ENCODE measurements around the gene GPRIN2.
"Not testable (repeated sequence)": the region's sequence is repeated elsewhere in the genome, so short reads cannot be mapped to it uniquely, and the experiment has no call there.

Gene GPRIN2

GRCh38 chr10:46516660-46517416, 39.6 kb downstream of the GPRIN2 start:
- DNase-seq = no peak

DNA sequence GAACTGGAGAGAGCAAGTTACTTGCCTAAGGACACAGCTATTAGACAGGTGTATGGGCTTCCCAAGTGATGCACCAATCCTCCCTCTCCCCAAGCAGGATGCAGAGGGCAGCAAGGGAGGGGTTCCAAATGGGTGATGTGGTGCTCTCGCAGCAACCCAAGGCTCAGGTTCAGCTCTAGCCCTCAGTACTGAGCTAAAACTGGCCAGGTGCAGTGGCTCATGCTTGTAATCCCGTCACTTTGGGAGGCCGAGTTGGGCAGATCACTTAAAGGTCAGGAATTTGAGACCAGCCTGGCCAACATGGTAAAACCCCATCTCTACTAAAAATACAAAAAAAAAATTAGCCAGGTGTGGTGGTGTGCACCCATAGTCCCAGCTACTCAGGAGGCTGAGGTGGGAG, 40.7 kb downstream of the GPRIN2 start:
- no peak for DNase-seq

DNA sequence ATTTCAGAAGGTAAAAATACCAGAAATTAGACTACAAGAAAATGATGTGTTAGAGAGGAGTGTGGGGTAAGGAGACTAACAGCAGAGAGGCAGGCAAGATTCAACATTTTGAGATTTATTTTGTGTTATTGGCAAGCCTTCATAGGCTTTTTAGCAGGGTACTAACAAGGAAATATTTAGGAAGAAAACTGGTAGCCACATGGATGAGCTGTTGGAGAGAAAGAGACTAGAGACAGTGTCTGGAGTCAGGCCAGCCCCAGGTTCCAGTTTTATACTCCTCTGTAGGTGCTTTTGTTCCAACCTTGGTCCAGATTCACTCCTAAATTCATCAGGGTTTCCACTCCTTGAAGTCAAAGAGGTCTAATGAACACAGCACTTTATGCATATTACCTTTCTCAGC, 41.1 kb downstream of the GPRIN2 start:
- no peak for DNase-seq

- DNase-seq = no peak
Observed at GRCh38 chr10:46514899-46515298, 41.6 kb downstream of the GPRIN2 start.

GRCh38 chr10:46514431-46514861, 42.0 kb downstream of the GPRIN2 start:
- DNase-seq = no peak

- not testable (repeated sequence) for DNase-seq
Observed at GRCh38 chr10:46513333-46513732, 43.1 kb downstream of the GPRIN2 start.

DNA sequence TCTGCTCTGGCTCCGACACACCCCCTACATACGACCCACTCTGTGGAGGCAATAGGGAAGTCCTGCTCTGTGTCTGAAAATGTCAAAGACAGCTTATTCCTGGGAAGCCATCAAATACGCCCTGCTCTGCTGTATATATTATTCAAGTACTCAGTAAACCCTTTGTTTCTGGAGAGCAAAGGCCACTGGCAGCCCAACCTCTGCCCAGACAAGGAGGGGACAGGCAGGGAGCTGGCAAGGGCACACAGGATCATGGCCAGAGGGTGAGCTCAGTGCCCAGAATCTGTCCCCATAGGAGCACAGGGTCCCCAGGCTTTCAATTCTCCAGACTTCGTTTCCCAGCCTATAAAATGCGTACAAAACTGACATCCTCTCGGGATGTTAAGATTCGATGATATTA, 43.7 kb downstream of the GPRIN2 start:
- not testable (repeated sequence) for DNase-seq

- DNase-seq = not testable (repeated sequence)
Observed at GRCh38 chr10:46512002-46512401, 44.5 kb downstream of the GPRIN2 start.

All from NCI-H187 treated with DMSO at 0.1 percent for 48 hours (cell line).